NCI-H2107 treated with DMSO at 0.1 percent for 48 hours (cell line): ENCODE data around the gene IQCF2.
"Not testable (repeated sequence)": the region's sequence is repeated elsewhere in the genome, so short reads cannot be mapped to it uniquely, and the experiment has no call there.

ENCODE experiments used
- DNase-seq: peaks from one replicate; lab custom pipeline; 2025; ENCODE audit not compliant: unreplicated experiment; lab: John Stamatoyannopoulos, UW

The IQCF2 gene

GRCh38 chr3:51876186-51876585 lies 14.8 kb downstream of the IQCF2 start:
- DNase-seq: no peak

- DNase-seq: no peak
Measured at GRCh38 chr3:51879937-51880336, 18.5 kb downstream of the IQCF2 start.

DNA sequence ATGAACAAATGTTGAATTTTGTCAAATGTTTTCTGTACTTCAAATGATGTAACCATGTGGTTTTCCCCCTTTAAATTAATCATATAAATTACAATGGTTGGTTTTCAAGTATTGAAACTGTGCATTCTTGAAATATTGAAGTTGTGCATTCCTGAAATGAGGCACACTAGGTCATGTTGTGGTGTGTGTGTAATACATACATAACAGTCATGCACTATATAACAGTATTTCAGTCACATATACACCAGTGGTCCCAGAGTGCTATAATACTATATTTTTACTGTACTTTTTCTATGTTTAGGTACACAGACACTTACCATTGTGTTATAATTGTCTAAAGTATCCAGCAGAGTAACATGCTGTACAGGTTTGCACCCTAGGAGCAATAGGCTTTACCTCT lies 25.0 kb downstream of the IQCF2 start:
- no peak for DNase-seq

DNA sequence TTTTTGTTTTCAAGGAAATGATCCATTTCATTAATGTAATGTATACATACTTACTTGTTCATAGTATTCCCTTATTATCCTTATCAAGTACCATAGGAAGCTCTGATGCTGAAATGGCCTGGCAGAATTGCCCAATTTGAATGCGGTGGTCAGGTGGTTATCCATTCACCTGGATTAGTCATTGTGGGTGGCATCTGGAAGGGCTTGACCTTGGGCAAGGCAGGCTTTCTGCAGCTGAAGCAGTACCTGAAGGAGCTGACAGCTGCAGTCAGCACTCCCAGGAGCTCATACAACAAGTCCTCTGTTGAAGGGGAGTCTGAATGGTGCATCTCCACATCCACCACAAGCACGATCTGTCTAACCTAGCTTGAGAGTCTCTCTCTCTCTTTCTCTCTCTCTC lies 26.2 kb downstream of the IQCF2 start:
- DNase-seq: no peak

- no peak for DNase-seq
Measured at GRCh38 chr3:51888463-51889105, 27.2 kb downstream of the IQCF2 start.

DNA sequence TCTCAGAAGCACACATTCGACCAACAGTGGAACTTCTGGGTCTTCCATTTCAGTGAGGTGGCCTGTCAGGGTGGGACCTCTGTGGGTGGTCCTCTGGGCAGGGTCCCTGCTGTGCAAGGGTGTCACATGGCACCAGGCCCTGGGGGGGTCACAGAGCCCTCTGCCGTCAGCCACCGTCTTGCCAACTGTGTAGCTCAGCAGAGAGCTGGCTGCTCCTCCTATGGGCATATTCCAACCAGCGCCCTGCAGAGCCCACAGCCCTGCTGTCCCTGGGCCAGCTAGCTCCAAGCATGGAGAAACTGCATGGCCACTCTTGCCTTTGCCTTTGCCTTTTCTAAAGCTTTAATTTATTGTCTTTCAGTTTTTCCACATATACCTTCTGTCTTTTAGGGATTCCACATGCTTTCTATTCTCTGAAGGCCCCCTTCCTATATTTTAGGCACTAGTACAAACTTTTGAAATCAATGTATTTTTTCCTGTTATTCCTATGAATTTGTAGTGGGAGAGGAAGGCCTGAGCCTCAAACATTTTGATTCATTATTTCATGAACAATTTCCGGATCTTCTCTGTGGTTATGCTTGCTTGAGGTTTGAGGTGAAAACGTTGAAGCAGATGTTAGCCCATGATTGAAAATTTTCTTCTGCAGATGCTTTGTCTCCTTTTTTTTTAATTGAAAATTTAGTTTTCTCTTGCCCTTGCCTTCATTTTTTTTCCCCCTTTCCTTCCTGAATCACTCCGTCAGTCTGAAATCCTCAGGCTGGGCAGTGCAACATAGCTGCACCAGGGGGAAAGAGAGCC lies 30.0 kb downstream of the IQCF2 start:
- no peak for DNase-seq

- no peak for DNase-seq
Measured at GRCh38 chr3:51894391-51894790, 33.0 kb downstream of the IQCF2 start.

DNA sequence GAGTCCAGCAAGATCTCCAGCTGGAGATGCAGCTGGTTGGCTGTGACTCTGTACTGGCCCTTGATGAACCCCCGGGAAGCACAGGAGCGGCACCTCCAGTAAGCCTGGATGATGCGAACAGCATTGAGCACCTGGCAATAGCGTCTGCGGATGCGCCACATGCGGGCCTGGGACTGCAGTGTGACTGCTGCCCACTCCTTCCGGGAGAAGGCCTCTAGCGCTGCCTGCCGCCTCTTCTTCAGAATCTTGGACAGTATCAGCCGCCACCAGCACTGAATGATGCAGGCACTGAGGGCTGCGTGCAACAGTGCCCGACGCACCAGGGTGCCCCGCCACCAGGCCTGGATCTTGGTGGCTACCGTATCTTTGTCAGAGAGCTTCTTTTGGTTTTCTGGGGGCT lies 33.5 kb downstream of the IQCF2 start:
- no peak for DNase-seq

- DNase-seq: no peak
Measured at GRCh38 chr3:51896607-51897305, 35.3 kb downstream of the IQCF2 start.

DNA sequence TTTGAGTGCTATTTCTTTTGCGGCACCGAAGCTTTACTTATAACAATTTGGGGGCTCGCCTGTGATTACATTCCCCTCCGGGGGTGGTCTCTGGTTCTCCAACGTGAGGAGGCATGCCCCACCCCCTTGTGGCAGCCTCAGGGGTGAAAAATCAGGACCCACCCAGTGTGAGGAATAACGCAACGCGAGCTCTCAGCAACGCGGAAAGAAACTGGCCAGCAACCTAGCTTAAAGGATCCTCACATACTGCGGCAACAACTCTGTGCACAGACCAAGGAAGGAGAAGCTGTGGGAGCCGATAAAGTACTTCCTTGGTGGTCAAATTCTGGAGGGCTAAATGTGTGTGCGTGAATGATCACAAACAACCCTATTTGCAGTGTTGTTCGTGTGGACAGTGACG lies 36.0 kb downstream of the IQCF2 start:
- no peak for DNase-seq

- not testable (repeated sequence) for DNase-seq
Measured at GRCh38 chr3:51900043-51900442, 38.6 kb downstream of the IQCF2 start.

GRCh38 chr3:51902361-51902760 lies 40.9 kb downstream of the IQCF2 start:
- DNase-seq: not testable (repeated sequence)

- DNase-seq: no peak
Measured at GRCh38 chr3:51904034-51904823, 42.8 kb downstream of the IQCF2 start.

DNA sequence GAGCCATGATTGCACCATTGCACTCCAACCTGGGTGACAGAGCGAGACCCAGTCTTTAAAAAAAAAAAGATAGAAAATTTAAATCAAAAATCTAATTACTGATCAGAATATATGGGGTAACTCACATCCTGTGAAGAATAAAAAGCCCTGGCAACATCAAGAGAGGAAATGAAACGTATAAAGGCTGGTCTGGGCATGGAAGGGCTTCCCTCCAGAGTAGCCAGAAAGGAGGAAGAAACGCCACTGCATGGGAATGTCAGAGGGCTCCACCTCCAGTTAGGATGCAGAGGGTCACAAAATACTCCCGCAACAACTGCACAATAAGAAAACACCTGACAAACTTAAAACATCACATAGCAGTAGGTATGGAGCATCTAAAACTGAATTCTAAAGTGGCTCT lies 46.6 kb downstream of the IQCF2 start:
- no peak for DNase-seq
